Brain microvascular endothelial cell (primary cell): ENCODE results near the gene HAUS2.

Experiments used
- DNase-seq: peaks from one replicate; pipeline ENCODE4 v3.0.0-alpha.2; 2020
- H3K27ac ChIP-seq: fragments of 250-450 bp; sonication (Bioruptor Pico); 2 replicates; pipeline ENCODE4 v1.5.1; 2020; ENCODE audit warnings: mild to moderate bottlenecking, moderate library complexity
- H3K27me3 ChIP-seq: fragments of 250-450 bp; sonication (Bioruptor Pico); replicated peaks from 2 replicates; pipeline ENCODE4 v1.5.1; 2020; ENCODE audit warnings: mild to moderate bottlenecking
- H3K36me3 ChIP-seq: fragments of 250-450 bp; sonication (Bioruptor Pico); replicated peaks from 2 replicates; pipeline ENCODE4 v1.5.1; 2020; ENCODE audit warnings: mild to moderate bottlenecking
- H3K4me3 ChIP-seq: 2 replicates; pipeline ENCODE4 v1.5.1; 2011; ENCODE audit warnings: low read depth, mild to moderate bottlenecking, control low read depth, low read length, moderate library complexity
- CTCF ChIP-seq: IDR thresholded peaks from 2 replicates; pipeline ENCODE4 v1.5.1; 2011; ENCODE audit warnings: low read depth, mild to moderate bottlenecking, moderate library complexity, low read length, control low read depth, inconsistent platforms; ENCODE audit errors: missing control alignments
- in situ Hi-C: cut with HindIII; loops from 2 replicates; pipeline ENCODE4 v1.10.0; 2017; ENCODE audit warnings: low sequenced_read_pairs, low pct_ligation_motif_present

Gene HAUS2

GRCh38 chr15:42558739-42559138 lies 10.1 kb downstream of the HAUS2 start:
- in situ Hi-C loops: no loop called here
- no peak for TF ChIP-seq CTCF
- peaks cover 5% of the 10 kb centered on the region for H3K36me3 ChIP-seq
- no peak overlapping the region for H3K27ac ChIP-seq
- H3K4me3 ChIP-seq: no peak overlapping the region
- no peaks in the 10 kb centered on the region for H3K27me3 ChIP-seq
- no peak for DNase-seq

GRCh38 chr15:42575188-42576039 lies 26.8 kb downstream of the HAUS2 start, which contains the start of gene STARD9:
Gene STARD9 (plus strand): TSS chr15:42575606. CDS start chr15:42575716, 110 bp downstream.
- Histone ChIP-seq H3K36me3 (no peaks in the 10 kb centered on the region), H3K27ac (peak within 1 kb of the TSS; percentile 57), H3K27me3 (no peaks in the 10 kb centered on the region), H3K4me3 (peak within 1 kb of the TSS; percentile 80)
- DNase-seq: peak; percentile 97
- no peak for TF ChIP-seq CTCF
- in situ Hi-C loops: no loop called here

- TF ChIP-seq CTCF: no peak
- Histone ChIP-seq H3K36me3 (no peaks in the 10 kb centered on the region), H3K27ac (peak overlapping the region; percentile 57), H3K27me3 (no peaks in the 10 kb centered on the region), H3K4me3 (peak overlapping the region; percentile 80)
- DNase-seq: no peak
- in situ Hi-C loops: no loop called here
These were observed 27.5 kb downstream of the HAUS2 start for GRCh38 chr15:42576040-42576594.

GRCh38 chr15:42576776-42577175 lies 28.1 kb downstream of the HAUS2 start:
- in situ Hi-C loops: no loop called here
- no peak overlapping the region for H3K27ac ChIP-seq
- no peak overlapping the region for H3K4me3 ChIP-seq
- H3K36me3 ChIP-seq: no peaks in the 10 kb centered on the region
- DNase-seq: no peak
- H3K27me3 ChIP-seq: no peaks in the 10 kb centered on the region
- no peak for TF ChIP-seq CTCF

- Histone ChIP-seq H3K4me3 (no peak overlapping the region), H3K27ac (no peak overlapping the region), H3K27me3 (no peaks in the 10 kb centered on the region), H3K36me3 (no peaks in the 10 kb centered on the region)
- DNase-seq: peak; percentile 57
- in situ Hi-C loops: no loop called here
- TF ChIP-seq CTCF: no peak
These were observed 28.9 kb downstream of the HAUS2 start for GRCh38 chr15:42577514-42578031.
